H1 (cell line): ENCODE data around the gene UBIAD1. TPM values are rescaled to one million over a fixed set of nuclear protein-coding genes. Genes with fewer than 3 reads are reported as not detected.

ENCODE experiments used
- CBX5 ChIP-seq: fragments of 300-800, 300-1000 bp; sonication (generic); IDR thresholded peaks from 2 replicates; pipeline ENCODE4 v1.7.1; 2016; ENCODE audit warnings: antibody characterized with exemption, low read length, low read depth
- CHD7 ChIP-seq: fragments of 300-600 bp; sonication (generic); IDR thresholded peaks from 2 replicates; pipeline ENCODE4 v1.7.1; 2012; ENCODE audit warnings: low read length, moderate library complexity, mild to moderate bottlenecking, inconsistent platforms; ENCODE audit not compliant: insufficient replicate concordance
- KDM1A ChIP-seq: fragments of 200-600, 300-600 bp; sonication (generic); IDR thresholded peaks from 2 replicates; pipeline ENCODE4 v1.7.1; 2016; ENCODE audit warnings: mild to moderate bottlenecking, low read length, borderline replicate concordance
- MAX ChIP-seq: IDR thresholded peaks from 2 replicates; pipeline ENCODE4 v1.6.1; 2012; ENCODE audit warnings: inconsistent platforms
- SIN3A ChIP-seq, 2 experiments: IDR thresholded peaks in 1 of 2; conservative IDR thresholded peaks in 1 of 2; 2 replicates each; pipeline ENCODE4 v1.6.1; 2011 to 2012; ENCODE audit warnings: low read length in 2 of 2, improper control_type of control experiment in 1 of 2, low read depth in 1 of 2, mild to moderate bottlenecking in 1 of 2
- polyA plus RNA-seq, 7 experiments: library from polyadenylated mRNA; depleted of rRNA in 3 of 7; stranded (reverse) in 5 of 7; unstranded in 2 of 7; fragments of >200 nt in 5 of 7; fragments of 200-250 nt in 2 of 7; gene quantifications; 1 replicate in 5 of 7; 2 replicates in 1 of 7; 4 replicates in 1 of 7; pipeline versions ENCODE4 v1.2.1 to v1.2.3, GENCODE V29; 2011 to 2013; ENCODE audit warnings: missing spikeins in 2 of 7, mixed read lengths in 2 of 7
- total RNA-seq: library from RNA; stranded (reverse); fragmentation: NEBNext Ultra II Directional; extraction: Animal tissue kit (Norgen Biotek cat#: 25700); gene quantifications from 2 replicates; pipeline ENCODE4 v1.2.1, GENCODE V29; 2021

Gene UBIAD1
- total and polyA plus RNA-seq, 2 of the 8 experiments (the other 6 are each of a cell fraction or from before 2014, with no cell fraction given): 23.4 to 26.6 TPM

- TF ChIP-seq MAX (no peak), CHD7 (no peak), SIN3A (conservative IDR thresholded peaks at IDR 0.05 in 1 of 2, IDR thresholded peaks at IDR 0.05 in 1 of 2; ENCODE audit: low read depth in 1 of 2, low read length in 2 of 2) (no peak), CBX5 (no peak), KDM1A (no peak)
- TF ChIP-seq, all 59 proteins: peak for 0
These were observed 20.9 kb downstream of the UBIAD1 start (continued) for GRCh38 chr1:11293856-11294255.
